ENCODE data around the gene OR6V1.

The OR6V1 gene

DNA sequence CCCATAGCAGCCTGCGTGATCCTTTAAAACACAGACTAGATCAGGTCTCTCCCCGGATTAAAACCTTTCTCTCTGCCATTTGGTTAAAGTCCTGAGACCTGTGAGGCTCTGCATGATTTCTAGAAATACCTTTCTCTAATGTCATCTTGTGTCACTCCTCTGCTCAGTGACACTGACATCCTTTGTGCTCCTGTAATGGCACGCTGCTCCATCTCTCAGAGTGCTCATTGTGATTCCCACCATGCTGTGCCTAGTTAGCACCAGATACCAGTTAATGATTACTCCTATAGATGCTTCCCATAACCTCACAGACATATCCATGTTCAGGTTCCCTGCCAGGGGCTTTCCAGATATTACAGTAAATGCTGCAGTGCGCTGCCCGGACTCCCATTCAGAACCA lies 13.5 kb upstream of the OR6V1 start:
- DNase-seq (ENCODE audit: extremely low read depth, insufficient read length), result no peak
- Histone ChIP-seq H3K27me3 (replicated peaks; ENCODE audit: control insufficient read depth, insufficient read depth, low read length) (no peaks in the 10 kb centered on the region), H3K36me3 (ENCODE audit: control insufficient read depth, insufficient read depth, low read length) (no peaks in the 10 kb centered on the region), H3K4me3 (replicated peaks; ENCODE audit: low read depth, low read length) (no peak overlapping the region)
- TF ChIP-seq, protein P1, sequence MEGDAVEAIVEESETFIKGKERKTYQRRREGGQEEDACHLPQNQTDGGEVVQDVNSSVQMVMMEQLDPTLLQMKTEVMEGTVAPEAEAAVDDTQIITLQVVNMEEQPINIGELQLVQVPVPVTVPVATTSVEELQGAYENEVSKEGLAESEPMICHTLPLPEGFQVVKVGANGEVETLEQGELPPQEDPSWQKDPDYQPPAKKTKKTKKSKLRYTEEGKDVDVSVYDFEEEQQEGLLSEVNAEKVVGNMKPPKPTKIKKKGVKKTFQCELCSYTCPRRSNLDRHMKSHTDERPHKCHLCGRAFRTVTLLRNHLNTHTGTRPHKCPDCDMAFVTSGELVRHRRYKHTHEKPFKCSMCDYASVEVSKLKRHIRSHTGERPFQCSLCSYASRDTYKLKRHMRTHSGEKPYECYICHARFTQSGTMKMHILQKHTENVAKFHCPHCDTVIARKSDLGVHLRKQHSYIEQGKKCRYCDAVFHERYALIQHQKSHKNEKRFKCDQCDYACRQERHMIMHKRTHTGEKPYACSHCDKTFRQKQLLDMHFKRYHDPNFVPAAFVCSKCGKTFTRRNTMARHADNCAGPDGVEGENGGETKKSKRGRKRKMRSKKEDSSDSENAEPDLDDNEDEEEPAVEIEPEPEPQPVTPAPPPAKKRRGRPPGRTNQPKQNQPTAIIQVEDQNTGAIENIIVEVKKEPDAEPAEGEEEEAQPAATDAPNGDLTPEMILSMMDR (IDR thresholded peaks at IDR 0.05; ENCODE audit: insufficient read depth, low read length, poor library complexity, severe bottlenecking), result no peak

DNA sequence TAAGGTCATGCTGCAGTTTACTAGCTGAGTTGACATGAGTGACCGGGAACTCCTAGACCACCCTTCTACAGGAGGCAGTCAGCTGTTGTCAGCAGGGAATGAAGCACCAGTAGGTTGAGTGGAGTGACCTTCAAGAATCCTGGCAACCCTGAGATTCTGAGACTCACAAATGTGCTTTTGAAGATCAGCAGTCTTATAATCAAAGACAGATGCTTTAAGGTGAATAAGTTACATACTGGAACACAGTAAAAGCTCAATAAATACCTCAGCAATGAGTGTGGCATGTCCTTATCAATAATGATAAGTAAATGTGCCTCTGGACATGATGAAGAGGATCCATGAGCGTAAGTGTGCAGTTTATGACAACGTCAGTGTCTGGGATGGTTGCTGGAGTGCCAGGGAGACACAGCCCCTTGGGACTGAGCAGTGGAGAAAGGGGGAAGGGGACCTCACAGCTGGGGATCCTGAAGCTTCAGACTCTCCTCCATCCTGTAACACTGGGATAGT lies 11.9 kb upstream of the OR6V1 start:
- DNase-seq (ENCODE audit: extremely low read depth, insufficient read length), result no peak
- TF ChIP-seq, protein P1 (IDR thresholded peaks at IDR 0.05; ENCODE audit: insufficient read depth, low read length, poor library complexity, severe bottlenecking), result no peak
- Histone ChIP-seq H3K4me3 (replicated peaks; ENCODE audit: low read depth, low read length) (no peak overlapping the region), H3K27me3 (replicated peaks; ENCODE audit: control insufficient read depth, insufficient read depth, low read length) (no peaks in the 10 kb centered on the region), H3K36me3 (ENCODE audit: control insufficient read depth, insufficient read depth, low read length) (no peaks in the 10 kb centered on the region)

DNA sequence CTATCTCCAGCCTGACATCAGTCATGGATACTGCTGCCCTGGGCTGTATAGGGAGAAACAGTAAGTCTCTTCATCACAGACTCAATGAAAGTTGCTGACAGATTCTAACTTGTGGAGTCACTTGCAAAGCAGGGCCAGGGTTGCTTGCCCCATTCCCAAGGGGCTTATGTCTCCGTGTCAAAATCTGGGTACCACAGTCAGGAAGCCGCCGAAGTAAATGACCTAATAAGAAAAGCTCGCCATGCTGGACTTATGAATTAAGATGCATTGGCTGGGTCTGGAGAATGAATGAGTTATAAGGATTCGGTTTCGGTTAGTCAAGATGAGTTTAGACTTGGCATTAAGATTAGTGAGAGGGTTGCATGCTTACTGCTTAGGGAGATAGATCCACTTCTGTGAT lies 10.8 kb upstream of the OR6V1 start:
- no peak for DNase-seq (ENCODE audit: extremely low read depth, insufficient read length)
- H3K36me3 ChIP-seq (ENCODE audit: control insufficient read depth, insufficient read depth, low read length), result no peaks in the 10 kb centered on the region
- H3K4me3 ChIP-seq (replicated peaks; ENCODE audit: low read depth, low read length), result no peak overlapping the region
- no peaks in the 10 kb centered on the region for H3K27me3 ChIP-seq (replicated peaks; ENCODE audit: control insufficient read depth, insufficient read depth, low read length)
- TF ChIP-seq, protein P1 (IDR thresholded peaks at IDR 0.05; ENCODE audit: insufficient read depth, low read length, poor library complexity, severe bottlenecking), result no peak

DNA sequence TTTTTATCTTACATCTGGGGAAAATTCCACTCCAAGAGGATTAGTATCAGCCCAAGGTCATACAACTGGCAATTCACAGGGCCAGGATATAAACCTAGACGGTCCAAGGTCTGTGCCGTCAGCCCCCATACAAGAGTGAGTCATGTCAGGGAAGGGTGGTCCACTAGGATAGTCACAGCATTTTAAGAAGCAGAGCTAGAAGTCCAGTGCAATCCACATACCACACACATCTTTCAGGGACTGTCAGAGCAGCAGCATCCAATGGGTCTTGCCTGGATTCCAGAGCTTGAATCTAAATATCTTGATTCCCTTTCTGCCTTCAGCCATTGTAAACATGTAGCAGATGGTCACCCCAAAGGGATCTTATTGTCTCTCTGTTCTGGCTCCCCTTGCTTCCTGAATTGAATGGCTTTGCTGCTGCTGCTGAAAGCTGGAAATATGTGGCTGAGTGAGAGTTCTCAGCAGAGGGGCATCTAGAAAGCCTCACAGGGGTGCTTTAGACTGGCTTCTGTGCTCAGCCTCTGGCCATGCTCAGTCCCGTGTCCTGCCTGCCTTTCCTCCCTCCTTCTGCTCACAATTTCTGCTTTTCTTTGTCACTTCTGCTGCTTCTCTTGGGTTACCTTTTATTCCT lies 9.9 kb upstream of the OR6V1 start:
- Histone ChIP-seq H3K36me3 (ENCODE audit: control insufficient read depth, insufficient read depth, low read length) (no peaks in the 10 kb centered on the region), H3K4me3 (replicated peaks; ENCODE audit: low read depth, low read length) (no peak overlapping the region), H3K27me3 (replicated peaks; ENCODE audit: control insufficient read depth, insufficient read depth, low read length) (no peaks in the 10 kb centered on the region)
- TF ChIP-seq, protein P1 (IDR thresholded peaks at IDR 0.05; ENCODE audit: insufficient read depth, low read length, poor library complexity, severe bottlenecking), result no peak
- DNase-seq (ENCODE audit: extremely low read depth, insufficient read length), result no peak

DNA sequence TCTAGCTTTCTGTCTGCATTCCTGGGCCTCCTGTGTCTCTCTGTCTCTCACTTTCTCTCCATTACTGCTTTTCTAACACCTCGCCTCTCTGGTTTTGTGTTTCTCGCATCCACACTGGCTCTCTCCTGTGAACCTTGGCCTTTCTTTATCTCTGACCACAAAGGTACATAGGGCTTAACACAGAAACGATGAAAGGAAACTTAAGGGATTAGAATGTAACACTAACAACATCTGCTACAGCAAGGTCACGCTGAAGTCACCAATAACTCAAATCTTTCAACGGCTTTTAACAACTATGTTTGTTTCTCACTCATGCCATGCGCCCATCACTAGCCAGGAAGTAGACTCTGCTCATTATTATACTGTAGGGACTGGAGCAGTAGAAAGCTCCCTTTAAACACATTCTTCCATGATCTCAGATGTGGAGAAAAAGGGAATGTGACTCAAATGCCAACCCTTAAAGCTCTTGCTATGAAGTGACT lies 9.3 kb upstream of the OR6V1 start:
- TF ChIP-seq, protein P1 (IDR thresholded peaks at IDR 0.05; ENCODE audit: insufficient read depth, low read length, poor library complexity, severe bottlenecking), result no peak
- no peak for DNase-seq (ENCODE audit: extremely low read depth, insufficient read length)
- Histone ChIP-seq H3K27me3 (replicated peaks; ENCODE audit: control insufficient read depth, insufficient read depth, low read length) (no peaks in the 10 kb centered on the region), H3K4me3 (replicated peaks; ENCODE audit: low read depth, low read length) (no peak overlapping the region), H3K36me3 (ENCODE audit: control insufficient read depth, insufficient read depth, low read length) (no peaks in the 10 kb centered on the region)
